ENCODE measurements around the gene TRDN.
"Not testable (repeated sequence)": the region's sequence is repeated elsewhere in the genome, so short reads cannot be mapped to it uniquely, and the experiment has no call there.

TRDN gene

DNA sequence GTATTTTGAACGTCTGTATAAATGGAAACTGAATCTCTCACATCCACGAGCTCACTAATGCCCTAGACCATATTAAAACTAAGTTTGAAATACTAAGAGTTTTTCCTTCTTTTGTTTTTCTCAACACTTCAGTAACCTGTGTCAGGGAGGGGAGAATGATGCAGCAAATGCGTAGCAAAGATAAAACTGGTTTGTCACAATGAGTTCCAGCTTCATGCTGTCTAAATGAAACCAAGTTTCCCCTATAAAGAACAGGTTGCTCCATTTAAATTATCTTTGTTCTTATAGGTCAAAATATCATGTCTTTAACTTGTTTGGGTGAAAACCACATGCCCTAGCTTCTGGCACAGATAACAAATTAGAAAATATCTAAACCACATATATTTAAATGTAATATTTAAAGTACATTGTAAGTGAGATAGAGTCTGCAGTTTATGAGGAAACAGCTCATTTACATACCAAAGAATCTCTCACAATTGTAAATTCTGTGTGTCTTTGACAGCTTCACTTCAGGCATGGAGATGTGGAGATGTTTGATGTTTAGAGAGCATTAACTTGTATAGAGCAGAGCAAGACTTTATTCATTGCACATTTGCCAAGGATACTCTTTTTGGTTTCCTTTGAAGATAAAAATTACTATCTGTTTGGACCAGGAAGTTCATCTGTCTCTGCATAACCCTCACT, 7.3 kb downstream of the TRDN start:
- DNase-seq (ENCODE audit: low read depth in 2 of 2): no peak

DNA sequence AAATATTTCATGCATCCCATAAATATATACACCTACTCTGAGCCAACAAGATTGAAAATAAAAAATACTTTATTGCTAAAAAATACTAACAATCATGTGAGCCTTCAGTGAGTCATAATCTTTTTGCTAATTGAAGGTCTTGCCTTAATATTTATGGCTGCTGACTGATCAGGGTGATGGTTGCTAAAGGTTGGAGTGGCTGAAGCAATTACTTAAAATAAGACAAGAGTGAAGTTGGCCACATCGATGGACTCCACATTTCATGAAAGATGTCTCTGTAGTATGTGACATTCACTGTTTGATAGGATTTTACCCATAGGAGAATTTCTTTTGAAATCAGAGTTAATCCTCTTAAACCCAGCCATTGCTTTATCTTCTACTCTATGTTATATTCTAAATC, 11.1 kb downstream of the TRDN start:
- DNase-seq (ENCODE audit: low read depth in 2 of 2): no peak

- no peak for DNase-seq (ENCODE audit: low read depth in 2 of 2)
Measured at GRCh38 chr6:123622780-123623179, 14.0 kb downstream of the TRDN start.

DNA sequence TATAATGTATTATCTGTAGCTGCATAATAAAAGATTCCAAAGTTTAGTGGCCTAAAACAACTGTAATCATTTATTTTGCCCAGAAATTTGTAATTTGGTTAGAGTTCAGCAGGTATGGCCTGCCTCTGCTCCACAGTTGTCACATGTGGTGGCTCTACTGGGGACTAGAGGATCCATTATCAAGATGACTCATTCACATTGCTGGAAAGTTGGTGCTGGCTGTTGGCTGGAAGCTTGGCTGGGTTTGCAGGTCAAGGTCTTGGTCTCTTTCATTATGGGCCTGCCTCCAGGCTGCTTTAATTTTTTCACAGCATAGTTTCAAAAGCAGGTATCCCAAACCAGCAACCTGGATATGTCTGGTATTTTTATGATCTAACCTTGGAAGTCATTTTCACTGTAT, 17.6 kb downstream of the TRDN start:
- no peak for DNase-seq (ENCODE audit: low read depth in 2 of 2)

DNA sequence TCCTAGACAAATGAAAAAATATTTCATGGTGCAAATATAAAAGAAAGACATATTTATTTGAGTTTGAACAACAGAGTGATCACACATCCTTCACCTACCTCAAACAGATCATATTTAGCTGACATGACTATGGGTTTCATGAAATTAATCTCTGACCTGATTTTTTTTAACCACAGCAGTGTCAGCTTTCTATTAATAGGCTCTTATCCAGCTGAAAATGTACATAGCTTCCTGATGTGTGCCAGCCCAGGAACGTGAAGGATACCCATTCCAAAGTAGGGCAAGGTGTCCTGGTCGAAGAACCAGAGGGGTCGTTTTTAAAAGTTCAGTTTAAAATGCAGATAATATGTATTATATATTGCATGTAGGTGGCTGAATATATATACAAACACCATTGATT, 19.8 kb downstream of the TRDN start:
- DNase-seq (ENCODE audit: low read depth in 2 of 2): no peak

GRCh38 chr6:123616016-123616415, 20.7 kb downstream of the TRDN start:
- DNase-seq (ENCODE audit: low read depth in 2 of 2): no peak

- no peak for DNase-seq (ENCODE audit: low read depth in 2 of 2)
Measured at GRCh38 chr6:123610779-123611178, 26.0 kb downstream of the TRDN start.

DNA sequence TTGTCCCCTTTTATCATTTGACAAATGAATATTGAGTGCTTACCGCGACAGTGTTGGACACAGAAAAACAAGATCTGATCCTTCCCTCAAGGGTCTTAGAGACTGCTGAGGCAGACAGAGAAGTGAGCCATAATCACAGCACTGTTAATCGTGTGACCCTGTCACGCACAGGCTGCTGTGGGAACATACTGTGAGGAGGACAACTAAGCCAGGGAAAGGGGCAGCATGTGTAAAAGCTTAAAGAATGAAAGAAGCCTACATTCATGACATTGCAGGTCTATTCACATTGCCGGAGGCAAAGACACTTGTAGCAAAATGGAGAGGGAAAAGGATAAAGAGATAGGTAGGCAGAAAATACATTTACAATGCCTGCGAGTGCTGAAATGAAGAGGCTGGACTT, 32.7 kb downstream of the TRDN start:
- no peak for DNase-seq (ENCODE audit: low read depth in 2 of 2)

GRCh38 chr6:123598011-123598410, 38.7 kb downstream of the TRDN start:
- DNase-seq (ENCODE audit: low read depth in 2 of 2): no peak

- DNase-seq (ENCODE audit: low read depth in 2 of 2): no peak
Measured at GRCh38 chr6:123594776-123595175, 42.0 kb downstream of the TRDN start.

DNA sequence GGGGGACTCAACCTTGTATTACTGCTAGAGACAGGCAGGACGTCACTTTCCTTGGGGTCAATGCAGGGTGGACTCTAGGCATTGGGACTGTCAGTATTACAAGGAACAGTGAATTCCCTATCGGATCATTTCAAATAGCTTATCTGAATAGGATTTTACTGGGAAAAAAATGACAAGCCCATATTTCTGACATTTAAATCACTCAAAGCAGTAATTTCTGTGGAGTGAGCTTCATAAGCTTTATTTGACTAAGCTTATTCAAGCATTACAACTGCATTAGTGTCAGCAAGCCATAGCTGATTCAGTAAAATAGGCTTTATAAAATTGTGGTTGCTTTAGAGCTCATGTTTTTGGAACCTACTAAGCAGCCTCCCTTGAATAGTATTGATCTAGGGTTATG, 44.3 kb downstream of the TRDN start:
- no peak for DNase-seq (ENCODE audit: low read depth in 2 of 2)

- DNase-seq (ENCODE audit: low read depth in 2 of 2): no peak
Measured at GRCh38 chr6:123589973-123590372, 46.8 kb downstream of the TRDN start.

DNA sequence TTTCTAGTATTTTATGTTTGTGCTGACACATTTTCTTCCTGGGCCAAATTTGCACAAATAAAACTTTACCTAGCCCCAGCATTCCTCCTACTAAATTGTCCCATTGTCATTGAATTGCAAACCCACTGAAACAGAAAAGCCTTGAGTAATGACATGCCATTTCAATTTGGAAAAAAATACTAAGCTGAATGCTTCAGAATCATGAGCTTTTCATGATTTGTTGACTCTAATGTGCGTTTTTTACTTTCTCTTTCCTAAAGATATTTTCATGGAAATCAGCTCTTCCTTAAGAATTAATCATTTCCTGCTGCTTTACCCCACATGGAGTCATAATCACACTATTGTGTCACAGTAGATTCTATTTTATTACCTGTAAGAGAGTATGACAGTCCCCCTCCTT, 47.4 kb downstream of the TRDN start:
- no peak for DNase-seq (ENCODE audit: low read depth in 2 of 2)

- DNase-seq (ENCODE audit: low read depth in 2 of 2): no peak
Measured at GRCh38 chr6:123588546-123588895, 48.2 kb downstream of the TRDN start.

- DNase-seq (ENCODE audit: low read depth in 2 of 2): no peak
Measured at GRCh38 chr6:123587838-123588545, 48.8 kb downstream of the TRDN start.

GRCh38 chr6:123587407-123587806, 49.3 kb downstream of the TRDN start:
- DNase-seq (ENCODE audit: low read depth in 2 of 2): not testable (repeated sequence)

DNA sequence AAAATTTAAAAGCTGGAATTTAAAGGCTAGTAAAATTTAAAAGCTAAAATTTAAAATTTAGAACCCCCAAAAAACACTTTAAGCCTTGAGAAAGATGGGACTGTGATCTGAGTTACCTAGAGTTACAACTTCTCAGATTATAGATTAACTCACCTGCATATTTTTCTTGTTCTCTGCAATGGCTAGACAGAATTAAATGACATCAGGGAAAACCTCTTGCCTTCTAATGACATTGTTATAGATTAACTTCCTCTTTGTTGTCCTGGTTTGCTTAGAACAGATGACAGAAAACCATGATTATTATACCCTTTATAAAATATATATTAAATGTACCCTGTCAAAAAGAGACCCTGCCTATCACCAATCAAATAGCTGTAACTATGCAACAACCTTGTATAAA, 56.4 kb downstream of the TRDN start:
- DNase-seq (ENCODE audit: low read depth in 2 of 2): no peak

GRCh38 chr6:123575188-123575587, 61.6 kb downstream of the TRDN start:
- DNase-seq (ENCODE audit: low read depth in 2 of 2): no peak

- no peak for DNase-seq (ENCODE audit: low read depth in 2 of 2)
Measured at GRCh38 chr6:123570813-123571684, 65.7 kb downstream of the TRDN start.

DNA sequence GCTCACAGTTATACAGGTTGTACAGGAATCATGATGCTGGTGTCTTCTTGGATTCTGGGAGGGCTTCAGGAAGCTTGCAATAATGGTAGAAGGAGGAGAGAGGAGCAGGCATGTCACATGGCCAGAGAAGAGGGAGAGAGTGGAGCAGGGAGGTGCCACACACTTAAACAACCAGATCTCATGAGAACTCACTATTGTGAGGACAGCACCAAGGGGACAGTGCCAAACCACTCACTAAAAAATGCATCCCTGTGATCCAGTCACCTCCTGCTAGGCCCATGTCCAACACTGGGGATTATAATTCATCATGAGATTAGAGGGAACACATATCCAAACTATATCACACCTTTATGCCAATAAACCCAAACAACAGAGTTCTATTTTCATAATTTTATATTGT, 67.2 kb downstream of the TRDN start:
- no peak for DNase-seq (ENCODE audit: low read depth in 2 of 2)

DNA sequence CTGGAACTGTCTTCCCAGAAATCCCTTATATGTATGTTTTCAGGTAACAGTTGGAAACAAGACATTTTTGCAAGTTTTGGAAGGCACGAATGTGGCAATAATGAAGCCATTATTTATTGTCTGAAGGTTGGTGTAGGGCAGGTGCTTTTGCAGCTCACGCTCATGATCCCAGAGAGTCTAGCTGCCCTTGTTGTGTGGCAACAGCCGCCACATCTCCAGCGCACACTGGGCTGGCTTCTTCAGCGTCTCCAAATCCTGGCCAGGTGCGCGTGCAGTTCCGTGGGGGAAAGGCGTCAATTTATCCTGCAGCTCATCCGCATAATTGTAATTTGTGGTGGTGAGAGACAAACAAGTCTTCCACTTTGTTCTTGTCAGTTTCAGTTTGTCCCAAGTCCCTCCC, 71.2 kb downstream of the TRDN start:
- DNase-seq (ENCODE audit: low read depth in 2 of 2): no peak

GRCh38 chr6:123564361-123564760, 72.4 kb downstream of the TRDN start:
- DNase-seq (ENCODE audit: low read depth in 2 of 2): no peak

DNA sequence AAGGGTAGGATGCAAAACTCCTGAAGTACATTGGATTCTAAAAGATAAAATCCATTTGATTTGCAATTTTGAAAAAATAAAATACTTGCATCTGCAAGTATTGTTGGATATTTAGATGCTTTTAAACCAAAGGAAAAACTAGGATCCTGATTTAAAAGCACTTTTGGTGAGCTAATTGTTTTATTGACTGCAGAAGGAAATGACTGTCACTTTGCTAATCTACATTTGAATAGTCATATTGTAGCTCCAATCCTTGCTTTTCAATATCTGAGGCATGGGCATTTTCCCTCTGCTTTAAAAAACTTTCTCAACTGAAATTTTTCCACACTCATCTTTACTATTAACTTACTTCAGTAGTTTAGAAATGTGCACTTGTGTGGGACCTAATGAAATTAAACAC, 74.1 kb downstream of the TRDN start:
- DNase-seq (ENCODE audit: low read depth in 2 of 2): no peak
